Measurements from ENCODE around the gene MEIOSIN. TPM values are rescaled to one million over a fixed set of nuclear protein-coding genes. Genes with fewer than 3 reads are reported as not detected.
A peak's percentile ranks its signal among the peaks of the same experiment; 100 is the strongest.

The MEIOSIN gene
- total and polyA plus RNA-seq, 2 of the 13 experiments (the other 11 are each of a cell fraction or from before 2014, with no cell fraction given), result not detected

DNA sequence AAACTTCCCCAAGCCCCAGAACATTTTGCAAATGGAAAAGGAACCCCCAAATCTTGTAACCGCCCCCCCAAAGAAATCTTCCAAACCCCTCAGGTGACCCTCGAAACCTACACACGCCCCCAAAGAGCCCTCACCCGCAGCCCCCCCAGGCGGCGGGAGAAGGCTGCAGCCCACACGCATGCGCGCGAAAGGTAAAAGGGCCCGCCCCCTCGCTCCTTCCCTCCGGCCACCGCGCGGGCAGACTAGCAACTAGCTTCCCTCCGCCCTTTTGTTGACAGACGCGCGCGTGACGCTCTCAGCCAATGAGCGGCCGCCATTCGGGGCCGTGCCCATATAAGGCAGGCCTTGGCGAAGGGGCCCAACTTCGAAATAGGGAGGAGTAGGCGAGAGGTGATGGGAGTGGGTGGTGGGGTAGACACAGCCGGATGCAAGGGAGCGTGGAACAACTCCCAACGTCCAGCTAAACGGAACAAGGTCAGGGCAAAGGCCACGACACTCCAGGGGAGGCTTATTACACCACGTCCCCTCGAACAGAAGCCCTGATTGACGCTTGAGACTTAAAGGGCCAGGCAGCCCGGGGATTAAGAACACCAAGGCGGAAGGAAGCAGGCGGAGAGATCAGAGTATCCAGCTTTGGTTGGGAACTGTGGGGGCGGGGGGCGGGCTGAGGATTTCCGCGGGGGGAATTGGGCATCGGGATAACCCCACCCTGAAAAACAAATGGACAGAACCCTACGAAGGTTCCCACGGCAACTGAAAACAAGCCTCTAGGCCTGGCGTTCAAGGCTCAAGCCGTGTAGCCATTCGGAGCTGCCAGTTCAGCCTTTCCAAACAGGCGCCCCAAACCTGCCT lies 15.9 kb upstream of the MEIOSIN start (continued):
- TF ChIP-seq ZGPAT (CRISPR knock-in tag; IDR thresholded peaks at IDR 0.05) (peak; percentile 72), ZNF878 (CRISPR knock-in tag; IDR thresholded peaks at IDR 0.05) (peak; percentile 75; the same call in 1 of the 2 replicates), ZFP1 (CRISPR knock-in tag; IDR thresholded peaks at IDR 0.05) (peak; percentile 45; the same call in 1 of the 2 replicates), ZNF256 (CRISPR knock-in tag; conservative IDR thresholded peaks at IDR 0.05) (0 out of 2 replicates have a peak, but pooled peaks have one; percentile 28), MIER3 (CRISPR knock-in tag; IDR thresholded peaks at IDR 0.05; ENCODE audit: borderline replicate concordance) (peak; percentile 76), SP4 (CRISPR knock-in tag; IDR thresholded peaks at IDR 0.05) (peak; percentile 79; the same call in 1 of the 2 replicates), ZNF337 (CRISPR knock-in tag; IDR thresholded peaks at IDR 0.05; ENCODE audit: borderline replicate concordance, low read depth) (peak; percentile 74; the same call in 1 of the 2 replicates), ZNF329 (CRISPR knock-in tag; IDR thresholded peaks at IDR 0.05; ENCODE audit: low read depth) (0 out of 2 replicates have a peak, but pooled peaks have one; percentile 50), ZNF350 (CRISPR knock-in tag; IDR thresholded peaks at IDR 0.05; ENCODE audit: borderline replicate concordance, low read depth) (peak; percentile 86), SPEN (CRISPR knock-in tag; IDR thresholded peaks at IDR 0.05; ENCODE audit: low read depth) (peak; percentile 78), ZNF343 (CRISPR knock-in tag; IDR thresholded peaks at IDR 0.05) (peak; percentile 56; the same call in 1 of the 2 replicates), TFAP4 (IDR thresholded peaks at IDR 0.05; ENCODE audit: borderline replicate concordance, low read depth) (peak; percentile 77; the same call in 1 of the 2 replicates), ZNF556 (CRISPR knock-in tag; IDR thresholded peaks at IDR 0.05; ENCODE audit: borderline replicate concordance) (peak; percentile 86; the same call in 1 of the 2 replicates), ZNF737 (CRISPR knock-in tag; IDR thresholded peaks at IDR 0.05; ENCODE audit: borderline replicate concordance) (no peak)
- TF ChIP-seq, protein P1, sequence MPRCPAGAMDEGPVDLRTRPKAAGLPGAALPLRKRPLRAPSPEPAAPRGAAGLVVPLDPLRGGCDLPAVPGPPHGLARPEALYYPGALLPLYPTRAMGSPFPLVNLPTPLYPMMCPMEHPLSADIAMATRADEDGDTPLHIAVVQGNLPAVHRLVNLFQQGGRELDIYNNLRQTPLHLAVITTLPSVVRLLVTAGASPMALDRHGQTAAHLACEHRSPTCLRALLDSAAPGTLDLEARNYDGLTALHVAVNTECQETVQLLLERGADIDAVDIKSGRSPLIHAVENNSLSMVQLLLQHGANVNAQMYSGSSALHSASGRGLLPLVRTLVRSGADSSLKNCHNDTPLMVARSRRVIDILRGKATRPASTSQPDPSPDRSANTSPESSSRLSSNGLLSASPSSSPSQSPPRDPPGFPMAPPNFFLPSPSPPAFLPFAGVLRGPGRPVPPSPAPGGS (CRISPR knock-in tag; IDR thresholded peaks at IDR 0.05), result peak; percentile 57; the same call in 1 of the 2 replicates
- TF ChIP-seq, protein P2, sequence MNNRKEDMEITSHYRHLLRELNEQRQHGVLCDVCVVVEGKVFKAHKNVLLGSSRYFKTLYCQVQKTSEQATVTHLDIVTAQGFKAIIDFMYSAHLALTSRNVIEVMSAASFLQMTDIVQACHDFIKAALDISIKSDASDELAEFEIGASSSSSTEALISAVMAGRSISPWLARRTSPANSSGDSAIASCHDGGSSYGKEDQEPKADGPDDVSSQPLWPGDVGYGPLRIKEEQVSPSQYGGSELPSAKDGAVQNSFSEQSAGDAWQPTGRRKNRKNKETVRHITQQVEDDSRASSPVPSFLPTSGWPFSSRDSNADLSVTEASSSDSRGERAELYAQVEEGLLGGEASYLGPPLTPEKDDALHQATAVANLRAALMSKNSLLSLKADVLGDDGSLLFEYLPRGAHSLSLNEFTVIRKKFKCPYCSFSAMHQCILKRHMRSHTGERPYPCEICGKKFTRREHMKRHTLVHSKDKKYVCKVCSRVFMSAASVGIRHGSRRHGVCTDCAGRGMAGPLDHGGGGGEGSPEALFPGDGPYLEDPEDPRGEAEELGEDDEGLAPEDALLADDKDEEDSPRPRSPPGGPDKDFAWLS (CRISPR knock-in tag; IDR thresholded peaks at IDR 0.05; ENCODE audit: borderline replicate concordance), result no peak
- TF ChIP-seq, protein P3, sequence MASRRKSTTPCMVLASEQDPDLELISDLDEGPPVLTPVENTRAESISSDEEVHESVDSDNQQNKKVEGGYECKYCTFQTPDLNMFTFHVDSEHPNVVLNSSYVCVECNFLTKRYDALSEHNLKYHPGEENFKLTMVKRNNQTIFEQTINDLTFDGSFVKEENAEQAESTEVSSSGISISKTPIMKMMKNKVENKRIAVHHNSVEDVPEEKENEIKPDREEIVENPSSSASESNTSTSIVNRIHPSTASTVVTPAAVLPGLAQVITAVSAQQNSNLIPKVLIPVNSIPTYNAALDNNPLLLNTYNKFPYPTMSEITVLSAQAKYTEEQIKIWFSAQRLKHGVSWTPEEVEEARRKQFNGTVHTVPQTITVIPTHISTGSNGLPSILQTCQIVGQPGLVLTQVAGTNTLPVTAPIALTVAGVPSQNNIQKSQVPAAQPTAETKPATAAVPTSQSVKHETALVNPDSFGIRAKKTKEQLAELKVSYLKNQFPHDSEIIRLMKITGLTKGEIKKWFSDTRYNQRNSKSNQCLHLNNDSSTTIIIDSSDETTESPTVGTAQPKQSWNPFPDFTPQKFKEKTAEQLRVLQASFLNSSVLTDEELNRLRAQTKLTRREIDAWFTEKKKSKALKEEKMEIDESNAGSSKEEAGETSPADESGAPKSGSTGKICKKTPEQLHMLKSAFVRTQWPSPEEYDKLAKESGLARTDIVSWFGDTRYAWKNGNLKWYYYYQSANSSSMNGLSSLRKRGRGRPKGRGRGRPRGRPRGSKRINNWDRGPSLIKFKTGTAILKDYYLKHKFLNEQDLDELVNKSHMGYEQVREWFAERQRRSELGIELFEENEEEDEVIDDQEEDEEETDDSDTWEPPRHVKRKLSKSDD (CRISPR knock-in tag; IDR thresholded peaks at IDR 0.05; ENCODE audit: low read depth), result peak; percentile 68; the same call in 1 of the 2 replicates
- TF ChIP-seq, protein P4, sequence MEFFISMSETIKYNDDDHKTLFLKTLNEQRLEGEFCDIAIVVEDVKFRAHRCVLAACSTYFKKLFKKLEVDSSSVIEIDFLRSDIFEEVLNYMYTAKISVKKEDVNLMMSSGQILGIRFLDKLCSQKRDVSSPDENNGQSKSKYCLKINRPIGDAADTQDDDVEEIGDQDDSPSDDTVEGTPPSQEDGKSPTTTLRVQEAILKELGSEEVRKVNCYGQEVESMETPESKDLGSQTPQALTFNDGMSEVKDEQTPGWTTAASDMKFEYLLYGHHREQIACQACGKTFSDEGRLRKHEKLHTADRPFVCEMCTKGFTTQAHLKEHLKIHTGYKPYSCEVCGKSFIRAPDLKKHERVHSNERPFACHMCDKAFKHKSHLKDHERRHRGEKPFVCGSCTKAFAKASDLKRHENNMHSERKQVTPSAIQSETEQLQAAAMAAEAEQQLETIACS (CRISPR knock-in tag; IDR thresholded peaks at IDR 0.05), result 0 out of 2 replicates have a peak, but pooled peaks have one; percentile 26

Data from HepG2 (cell line).